Measurements from ENCODE around the gene WFDC6. TPM values are rescaled to one million over a fixed set of nuclear protein-coding genes. Genes with fewer than 3 reads are reported as not detected.
A peak's percentile ranks its signal among the peaks of the same experiment; 100 is the strongest.

The WFDC6 gene
- total RNA-seq, 6 experiments from 2014 or later, result not detected

DNA sequence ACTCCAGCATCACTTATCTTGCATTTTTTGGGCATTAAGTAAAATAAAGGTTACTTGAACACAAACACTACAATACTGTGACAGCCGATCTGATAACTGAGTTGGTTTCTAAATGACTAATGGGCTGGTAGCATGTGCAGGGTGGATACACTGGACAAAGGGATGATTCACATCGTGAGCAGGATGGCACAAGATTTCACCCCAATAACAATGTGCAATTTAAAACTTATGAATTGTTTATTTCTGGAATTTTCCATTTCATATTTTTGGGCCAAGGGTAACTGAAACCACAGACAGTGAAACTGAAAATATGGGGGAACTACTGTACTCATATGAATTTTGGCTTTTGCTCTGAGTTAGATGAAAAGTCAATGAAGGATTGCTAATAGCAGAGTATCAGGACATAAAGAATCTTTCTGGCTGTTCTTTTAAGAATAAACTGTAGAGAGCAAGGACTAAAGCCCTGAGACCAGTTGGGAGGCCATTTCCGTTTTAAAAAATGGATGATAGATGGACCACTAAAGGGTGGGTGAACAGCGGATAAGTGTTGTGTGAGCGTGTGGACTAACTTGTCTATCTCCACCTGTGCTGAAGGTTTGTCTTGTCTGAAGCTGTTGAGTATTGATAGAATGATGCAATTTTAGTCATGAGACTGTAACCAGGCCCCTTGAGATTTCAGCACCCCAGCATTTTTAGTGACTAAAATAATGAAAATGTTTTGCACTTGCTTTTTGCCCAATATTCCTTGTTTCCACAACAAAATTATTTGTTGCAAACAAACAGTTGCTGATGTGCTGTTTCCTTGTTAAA is 32.1 kb downstream of the WFDC6 start:
- intact Hi-C loops (cut with DNase I), result no loop called here
- 72% methylated on average over 5 of the region's 5 CpGs for WGBS (ENCODE audit: insufficient coverage, low coverage, low lambda C conversion rate, missing lambda C conversion rate)
- DNase-seq (no peak), ATAC-seq (no peak)
- TF ChIP-seq POLR2A (IDR thresholded peaks at IDR 0.05), result no peak
- TF ChIP-seq, protein P1, sequence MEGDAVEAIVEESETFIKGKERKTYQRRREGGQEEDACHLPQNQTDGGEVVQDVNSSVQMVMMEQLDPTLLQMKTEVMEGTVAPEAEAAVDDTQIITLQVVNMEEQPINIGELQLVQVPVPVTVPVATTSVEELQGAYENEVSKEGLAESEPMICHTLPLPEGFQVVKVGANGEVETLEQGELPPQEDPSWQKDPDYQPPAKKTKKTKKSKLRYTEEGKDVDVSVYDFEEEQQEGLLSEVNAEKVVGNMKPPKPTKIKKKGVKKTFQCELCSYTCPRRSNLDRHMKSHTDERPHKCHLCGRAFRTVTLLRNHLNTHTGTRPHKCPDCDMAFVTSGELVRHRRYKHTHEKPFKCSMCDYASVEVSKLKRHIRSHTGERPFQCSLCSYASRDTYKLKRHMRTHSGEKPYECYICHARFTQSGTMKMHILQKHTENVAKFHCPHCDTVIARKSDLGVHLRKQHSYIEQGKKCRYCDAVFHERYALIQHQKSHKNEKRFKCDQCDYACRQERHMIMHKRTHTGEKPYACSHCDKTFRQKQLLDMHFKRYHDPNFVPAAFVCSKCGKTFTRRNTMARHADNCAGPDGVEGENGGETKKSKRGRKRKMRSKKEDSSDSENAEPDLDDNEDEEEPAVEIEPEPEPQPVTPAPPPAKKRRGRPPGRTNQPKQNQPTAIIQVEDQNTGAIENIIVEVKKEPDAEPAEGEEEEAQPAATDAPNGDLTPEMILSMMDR (IDR thresholded peaks at IDR 0.05), result no peak
- Histone ChIP-seq H3K36me3 (no peaks in the 10 kb centered on the region), H3K4me3 (no peak overlapping the region), H3K27me3 (peaks cover 0 to 4% of the 10 kb centered on the region in 2 donors), H3K9me3 (no peaks in the 10 kb centered on the region), H3K4me1 (no peaks in the 10 kb centered on the region), H3K27ac (no peak overlapping the region)

DNA sequence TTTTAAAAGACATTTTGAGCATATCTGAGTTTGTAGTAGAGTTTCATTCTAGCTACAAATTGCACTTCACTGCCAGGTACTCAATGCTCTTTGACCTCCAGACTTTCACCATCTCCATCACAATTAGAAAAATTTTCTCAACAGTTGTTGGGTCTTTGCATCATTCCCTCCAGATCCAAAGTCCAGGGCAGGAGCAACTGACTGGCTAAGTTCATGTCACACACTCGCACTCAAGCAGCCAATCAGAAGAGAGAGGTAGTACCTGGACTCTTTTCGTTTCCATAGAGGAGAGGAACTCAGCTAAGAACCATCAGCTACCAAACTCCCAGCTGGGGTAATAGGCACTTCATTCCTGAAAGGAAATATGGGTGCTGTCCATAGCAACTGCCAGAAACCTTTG is 32.9 kb downstream of the WFDC6 start:
- ATAC-seq, result peak in 1 of 4 donors; percentile 71
- no peak for TF ChIP-seq POLR2A (IDR thresholded peaks at IDR 0.05)
- TF ChIP-seq, protein P1 (IDR thresholded peaks at IDR 0.05), result no peak
- WGBS (ENCODE audit: insufficient coverage, low coverage, low lambda C conversion rate, missing lambda C conversion rate), result 36% methylated on average over 2 of the region's 2 CpGs

DNA sequence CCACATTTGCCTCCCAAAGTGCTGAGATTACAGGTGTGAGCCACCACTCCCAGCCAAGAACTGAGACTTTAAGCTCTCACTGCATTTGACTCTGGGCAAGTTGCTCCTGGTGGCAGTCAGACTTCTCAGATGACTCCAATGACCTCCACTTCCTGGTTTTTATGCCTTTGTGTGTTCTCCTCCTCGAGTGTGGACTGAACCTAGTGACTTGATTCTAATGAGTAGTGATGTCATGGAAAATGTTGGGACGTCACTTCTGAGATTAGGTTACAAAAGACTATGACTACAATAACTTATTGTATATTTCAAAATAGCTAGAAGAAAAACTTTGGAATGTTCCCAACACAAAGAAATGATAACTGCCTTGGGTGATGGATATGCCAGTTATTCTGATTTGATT is 35.9 kb downstream of the WFDC6 start:
- no peaks in the 10 kb centered on the region for H3K9me3 ChIP-seq

More for the DNA sequence above, 32.9 kb downstream of the WFDC6 start:
- intact Hi-C loops (cut with DNase I), result no loop called here
- DNase-seq, result peak in 1 of 3 donors; percentile 58
- Histone ChIP-seq H3K36me3 (no peaks in the 10 kb centered on the region), H3K4me1 (no peaks in the 10 kb centered on the region), H3K27ac (no peak overlapping the region), H3K4me3 (no peak overlapping the region), H3K9me3 (no peaks in the 10 kb centered on the region), H3K27me3 (peaks cover 0 to 4% of the 10 kb centered on the region in 2 donors)

DNA sequence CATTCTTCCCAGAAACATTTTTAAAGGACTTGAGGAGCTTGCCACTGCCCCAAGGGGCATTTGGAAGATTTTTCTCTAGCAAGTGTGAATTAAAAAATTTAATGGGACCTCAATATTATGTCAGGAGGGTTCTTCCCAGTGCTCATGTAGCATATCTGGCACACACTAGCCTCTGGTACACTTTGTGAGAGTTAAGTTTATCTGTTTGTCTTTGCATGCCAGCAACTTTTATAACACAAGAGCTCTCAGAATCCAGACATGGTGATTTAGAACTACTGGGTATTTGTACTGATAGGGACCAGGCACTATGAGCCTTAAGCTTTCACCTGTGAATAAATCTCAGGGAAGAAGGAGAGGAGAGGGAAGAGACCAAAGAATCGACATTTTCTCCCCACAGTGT is 36.7 kb downstream of the WFDC6 start:
- Histone ChIP-seq H3K27ac (no peak overlapping the region), H3K4me3 (no peak overlapping the region), H3K9me3 (no peaks in the 10 kb centered on the region), H3K36me3 (no peaks in the 10 kb centered on the region), H3K4me1 (no peaks in the 10 kb centered on the region), H3K27me3 (peaks cover 0 to 4% of the 10 kb centered on the region in 2 donors)
- intact Hi-C loops (cut with DNase I), result no loop called here
- TF ChIP-seq POLR2A (IDR thresholded peaks at IDR 0.05), result no peak
- TF ChIP-seq, protein P1 (IDR thresholded peaks at IDR 0.05), result no peak
- ATAC-seq, result no peak
- DNase-seq, result no peak
- 25% methylated on average over 1 of the region's 1 CpG for WGBS (ENCODE audit: insufficient coverage, low coverage, low lambda C conversion rate, missing lambda C conversion rate)

More for the DNA sequence above, 35.9 kb downstream of the WFDC6 start:
- intact Hi-C loops (cut with DNase I), result no loop called here
- Histone ChIP-seq H3K4me3 (no peak overlapping the region), H3K36me3 (no peaks in the 10 kb centered on the region), H3K4me1 (no peaks in the 10 kb centered on the region), H3K27ac (no peak overlapping the region), H3K27me3 (peaks cover 0 to 4% of the 10 kb centered on the region in 2 donors)
- WGBS (ENCODE audit: insufficient coverage, low coverage, low lambda C conversion rate, missing lambda C conversion rate), result 42% methylated on average over 2 of the region's 2 CpGs
- TF ChIP-seq POLR2A (IDR thresholded peaks at IDR 0.05), result no peak
- TF ChIP-seq, protein P1 (IDR thresholded peaks at IDR 0.05), result no peak
- ATAC-seq (no peak), DNase-seq (no peak)

Measured in right lobe of liver (tissue), 6 donors.